GM19043 (cell line): ENCODE results near the gene HK3.
"Not testable (repeated sequence)": the region's sequence is repeated elsewhere in the genome, so short reads cannot be mapped to it uniquely, and the experiment has no call there.

ENCODE experiments used
- ATAC-seq: cut with Tn5 transposase; IDR thresholded peaks from one replicate; pipeline ENCODE4 v1.9.1; 2021; ENCODE audit warnings: low read depth; ENCODE audit not compliant: unreplicated experiment

The HK3 gene

GRCh38 chr5:176870644-176871043 lies 28.5 kb downstream of the HK3 start:
- ATAC-seq: not testable (repeated sequence)

GRCh38 chr5:176870110-176870591 lies 29.0 kb downstream of the HK3 start:
- ATAC-seq: no peak

- ATAC-seq: no peak
These were observed 29.5 kb downstream of the HK3 start for GRCh38 chr5:176869501-176870109.

- no peak for ATAC-seq
These were observed 30.4 kb downstream of the HK3 start for GRCh38 chr5:176868731-176869130.

- no peak for ATAC-seq
These were observed 31.0 kb downstream of the HK3 start for GRCh38 chr5:176868126-176868525.

- no peak for ATAC-seq
These were observed 32.3 kb downstream of the HK3 start for GRCh38 chr5:176866707-176867310.

GRCh38 chr5:176865964-176866363 lies 33.2 kb downstream of the HK3 start:
- no peak for ATAC-seq

GRCh38 chr5:176864755-176865154 lies 34.4 kb downstream of the HK3 start:
- no peak for ATAC-seq

GRCh38 chr5:176863765-176864098 lies 35.4 kb downstream of the HK3 start:
- no peak for ATAC-seq

GRCh38 chr5:176863041-176863764 lies 35.9 kb downstream of the HK3 start:
- ATAC-seq: no peak

- no peak for ATAC-seq
These were observed 36.7 kb downstream of the HK3 start for GRCh38 chr5:176862330-176862995.

- ATAC-seq: no peak
These were observed 37.9 kb downstream of the HK3 start for GRCh38 chr5:176861276-176861675.

GRCh38 chr5:176860381-176860780 lies 38.8 kb downstream of the HK3 start:
- no peak for ATAC-seq

- ATAC-seq: no peak
These were observed 39.2 kb downstream of the HK3 start for GRCh38 chr5:176859916-176860315.

- ATAC-seq: no peak
These were observed 41.3 kb downstream of the HK3 start for GRCh38 chr5:176857894-176858273.

GRCh38 chr5:176857216-176857893 lies 41.8 kb downstream of the HK3 start:
- ATAC-seq: no peak

GRCh38 chr5:176856746-176857145 lies 42.4 kb downstream of the HK3 start:
- ATAC-seq: no peak

- ATAC-seq: no peak
These were observed 43.5 kb downstream of the HK3 start for GRCh38 chr5:176855598-176855997.

GRCh38 chr5:176854164-176854563 lies 45.0 kb downstream of the HK3 start:
- no peak for ATAC-seq

GRCh38 chr5:176853151-176853778 lies 45.9 kb downstream of the HK3 start:
- ATAC-seq: no peak
